AG09319 (cell line): ENCODE results near the gene SGPL1.

Experiments used
- DNase-seq: peaks from one replicate; pipeline ENCODE4 v3.0.0-alpha.2; 2010; ENCODE audit warnings: low read depth; ENCODE audit errors: extremely low read depth
- TF ChIP-seq, protein P1 (sequence below): IDR thresholded peaks from 2 replicates; pipeline ENCODE4 v1.5.1; 2011; ENCODE audit warnings: low read depth, mild to moderate bottlenecking, inconsistent platforms, low read length, moderate library complexity

Gene SGPL1

DNA sequence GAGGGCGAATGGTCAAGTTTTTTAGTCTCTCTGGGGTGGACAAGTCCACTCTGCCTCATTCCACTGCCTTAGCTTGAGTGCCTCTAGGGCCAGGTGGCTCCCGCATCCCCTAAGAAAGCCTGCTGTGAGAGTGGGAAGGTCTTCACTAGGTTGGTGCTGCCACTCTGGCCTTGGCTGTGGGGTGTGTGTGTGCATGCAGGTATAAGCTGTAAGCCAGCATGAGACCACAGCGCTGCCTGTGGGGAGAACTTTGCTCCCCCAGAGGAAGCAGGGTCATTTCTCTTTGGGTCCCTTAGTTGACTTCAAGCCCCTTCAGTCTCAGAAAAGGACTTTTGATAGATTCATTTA is 98.1 kb downstream of the SGPL1 start:
- TF ChIP-seq, protein P1, sequence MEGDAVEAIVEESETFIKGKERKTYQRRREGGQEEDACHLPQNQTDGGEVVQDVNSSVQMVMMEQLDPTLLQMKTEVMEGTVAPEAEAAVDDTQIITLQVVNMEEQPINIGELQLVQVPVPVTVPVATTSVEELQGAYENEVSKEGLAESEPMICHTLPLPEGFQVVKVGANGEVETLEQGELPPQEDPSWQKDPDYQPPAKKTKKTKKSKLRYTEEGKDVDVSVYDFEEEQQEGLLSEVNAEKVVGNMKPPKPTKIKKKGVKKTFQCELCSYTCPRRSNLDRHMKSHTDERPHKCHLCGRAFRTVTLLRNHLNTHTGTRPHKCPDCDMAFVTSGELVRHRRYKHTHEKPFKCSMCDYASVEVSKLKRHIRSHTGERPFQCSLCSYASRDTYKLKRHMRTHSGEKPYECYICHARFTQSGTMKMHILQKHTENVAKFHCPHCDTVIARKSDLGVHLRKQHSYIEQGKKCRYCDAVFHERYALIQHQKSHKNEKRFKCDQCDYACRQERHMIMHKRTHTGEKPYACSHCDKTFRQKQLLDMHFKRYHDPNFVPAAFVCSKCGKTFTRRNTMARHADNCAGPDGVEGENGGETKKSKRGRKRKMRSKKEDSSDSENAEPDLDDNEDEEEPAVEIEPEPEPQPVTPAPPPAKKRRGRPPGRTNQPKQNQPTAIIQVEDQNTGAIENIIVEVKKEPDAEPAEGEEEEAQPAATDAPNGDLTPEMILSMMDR: no peak
- no peak for DNase-seq

DNA sequence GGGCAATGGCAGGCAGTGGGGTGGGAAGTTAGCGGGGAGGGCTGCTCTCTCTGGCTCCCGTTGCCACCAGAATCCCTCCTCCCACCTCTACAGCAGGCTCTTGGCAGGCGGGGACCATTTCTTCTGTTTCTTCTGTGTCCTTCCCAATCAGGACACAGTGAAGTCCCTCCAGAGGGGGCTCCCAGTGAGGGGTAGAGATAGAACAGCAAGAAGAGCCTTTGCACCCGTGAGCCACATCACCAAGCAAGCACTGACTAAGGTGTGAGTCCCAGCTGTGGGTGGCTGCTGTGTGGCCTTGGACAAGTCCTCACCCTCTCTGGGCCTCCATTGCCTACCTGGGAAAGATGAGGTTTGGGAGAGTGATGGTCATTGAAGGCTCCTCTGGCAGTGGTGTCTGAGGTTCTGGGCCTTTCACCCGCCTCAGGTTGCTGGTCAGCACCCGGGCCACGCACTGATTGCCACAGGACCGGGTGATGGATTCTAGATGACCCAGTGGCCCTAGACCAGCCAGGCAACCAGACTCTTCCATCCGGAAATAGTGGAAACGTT is 98.6 kb downstream of the SGPL1 start:
- no peak for DNase-seq
- TF ChIP-seq, protein P1: no peak

DNA sequence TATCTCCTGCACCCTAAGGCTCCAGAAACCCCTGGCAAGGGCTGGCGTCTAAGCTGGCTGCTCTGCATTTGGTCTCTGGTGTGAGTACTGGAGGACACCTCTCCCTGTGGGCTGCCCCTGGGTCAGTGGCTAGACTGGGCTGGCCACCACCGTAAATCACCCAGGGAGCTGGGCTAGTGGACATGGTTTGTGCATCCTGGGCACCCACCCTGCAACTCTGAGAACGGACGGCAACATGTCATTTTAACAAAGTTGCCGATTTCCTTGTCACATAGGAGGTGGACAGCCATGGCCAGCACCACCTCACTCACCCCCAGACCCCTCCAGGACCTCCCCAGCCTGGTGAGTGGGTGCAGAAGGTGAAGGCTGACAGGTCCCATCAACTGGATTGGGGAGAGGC is 99.5 kb downstream of the SGPL1 start:
- DNase-seq: no peak
- TF ChIP-seq, protein P1: no peak

DNA sequence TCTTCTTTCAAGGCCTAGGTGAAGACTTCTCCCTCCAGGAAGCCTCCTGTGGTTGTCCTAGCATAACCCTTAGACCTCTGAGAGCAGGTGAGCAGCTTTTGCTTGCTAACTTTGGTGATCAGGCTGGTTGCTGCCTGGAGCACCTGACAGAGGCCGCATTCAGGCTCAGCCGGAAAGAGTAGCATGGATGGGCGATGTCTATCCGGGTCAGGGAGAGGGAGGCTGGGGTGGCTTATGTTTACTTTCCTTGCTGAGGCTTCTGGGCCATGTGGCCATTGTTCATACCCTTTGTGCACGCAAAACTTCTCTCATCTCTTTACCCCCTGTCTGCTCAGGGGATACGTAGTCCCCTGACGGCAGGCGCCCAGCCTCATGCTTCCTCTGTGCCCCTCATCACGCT is 100.1 kb downstream of the SGPL1 start:
- TF ChIP-seq, protein P1: no peak
- no peak for DNase-seq

DNA sequence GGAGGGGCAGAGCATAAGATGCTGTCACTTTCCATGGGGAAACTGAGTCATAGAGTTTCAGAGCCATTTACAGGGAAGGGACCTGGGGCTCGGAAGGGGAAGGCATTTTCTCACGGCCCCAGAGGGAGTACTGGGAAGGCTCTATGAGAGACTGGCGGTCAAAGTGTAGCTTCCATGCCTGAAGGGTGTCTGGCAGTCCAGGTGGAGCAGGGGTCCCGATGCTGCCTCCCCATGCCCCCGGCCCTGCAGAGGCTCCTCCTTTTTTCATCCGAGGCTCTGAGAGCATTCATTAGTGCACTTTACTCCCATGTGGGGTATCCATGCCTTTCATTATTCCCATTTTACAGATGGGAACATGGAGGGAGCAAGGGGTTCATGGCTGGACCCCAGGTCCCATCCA is 100.5 kb downstream of the SGPL1 start:
- TF ChIP-seq, protein P1: no peak
- DNase-seq: no peak

DNA sequence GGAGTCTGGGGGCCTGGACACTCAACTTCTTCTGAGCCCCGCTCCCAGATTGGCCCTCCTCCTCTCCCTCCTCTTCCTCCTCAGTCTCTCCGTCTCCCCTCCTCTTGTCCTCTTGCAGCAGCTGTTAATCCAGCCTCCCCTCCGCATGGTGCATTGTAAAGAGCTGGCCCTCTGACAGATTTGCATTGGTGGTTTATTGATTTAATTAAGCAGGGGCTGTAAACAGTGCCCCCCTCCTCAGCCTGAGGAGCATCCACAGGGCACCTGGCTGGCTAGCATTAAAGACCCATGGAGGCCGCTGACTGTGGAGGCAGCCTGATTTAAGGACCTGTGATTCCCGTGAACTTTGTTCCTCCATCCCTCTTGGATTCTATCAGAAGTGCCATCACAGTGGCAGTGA is 101.5 kb downstream of the SGPL1 start:
- no peak for DNase-seq
- TF ChIP-seq, protein P1: no peak

DNA sequence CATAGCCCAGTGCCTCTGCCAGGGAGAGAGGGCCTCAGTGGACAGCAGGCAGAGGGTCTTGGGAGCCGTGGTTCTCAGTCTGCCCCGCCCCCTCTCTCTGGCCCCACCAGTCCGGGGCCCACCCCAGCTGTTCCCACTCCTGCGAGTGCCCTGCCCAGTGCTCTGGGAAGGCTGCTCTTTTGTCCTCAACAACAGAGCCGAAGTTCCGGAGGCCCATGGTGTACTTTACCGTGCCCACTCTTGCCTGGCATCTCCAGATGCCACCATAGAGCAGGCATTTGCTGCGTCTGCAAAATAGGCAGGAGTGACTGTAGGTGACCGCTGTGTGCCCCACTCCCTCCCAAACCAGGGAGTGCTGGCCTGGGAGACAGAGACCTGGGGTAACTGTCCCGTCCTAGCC is 101.9 kb downstream of the SGPL1 start:
- no peak for DNase-seq
- TF ChIP-seq, protein P1: no peak
